NCI-H1417 (cell line): ENCODE data around the gene SWSAP1.
A peak's percentile ranks its signal among the peaks of the same experiment; 100 is the strongest.
"Not testable (repeated sequence)": the region's sequence is repeated elsewhere in the genome, so short reads cannot be mapped to it uniquely, and the experiment has no call there.

Source experiments
- DNase-seq, 3 experiments: peaks; one replicate each; lab custom pipeline; 2025; lab: John Stamatoyannopoulos, UW

Gene SWSAP1

GRCh38 chr19:11374433-11375142, at the start of gene SWSAP1:
Gene SWSAP1 (plus strand): TSS chr19:11374666. CDS start chr19:11374681, 15 bp downstream.
- peak; percentile 96 to 100 (median 100) for DNase-seq

- DNase-seq = no peak
Observed at GRCh38 chr19:11324748-11325389, 49.6 kb upstream of the SWSAP1 start.

GRCh38 chr19:11325544-11325943, 48.9 kb upstream of the SWSAP1 start:
- DNase-seq = no peak

GRCh38 chr19:11330127-11330526, 44.3 kb upstream of the SWSAP1 start:
- DNase-seq = no peak

DNA sequence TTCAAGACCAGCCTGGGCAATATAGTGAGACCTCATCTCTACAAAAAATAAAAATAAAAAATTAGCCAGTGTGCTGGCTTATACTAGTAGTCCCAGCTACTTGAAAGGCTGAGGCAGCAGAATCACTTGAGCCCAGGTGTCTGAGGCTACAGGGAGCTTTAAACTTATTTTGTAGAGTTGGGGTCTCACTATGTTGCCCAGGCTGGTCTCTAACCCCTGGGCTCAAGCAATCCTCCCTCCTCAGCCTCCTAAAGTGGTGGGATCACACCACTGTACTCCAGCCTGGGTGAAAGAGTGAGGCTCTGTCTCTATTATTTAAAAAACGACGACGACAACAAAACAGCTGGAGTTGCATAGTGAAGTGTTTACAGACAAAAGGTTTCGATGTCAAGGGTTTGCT, 43.0 kb upstream of the SWSAP1 start:
- no peak for DNase-seq

GRCh38 chr19:11332822-11333221, 41.6 kb upstream of the SWSAP1 start:
- no peak for DNase-seq

- DNase-seq = not testable (repeated sequence)
Observed at GRCh38 chr19:11333838-11334237, 40.6 kb upstream of the SWSAP1 start.

DNA sequence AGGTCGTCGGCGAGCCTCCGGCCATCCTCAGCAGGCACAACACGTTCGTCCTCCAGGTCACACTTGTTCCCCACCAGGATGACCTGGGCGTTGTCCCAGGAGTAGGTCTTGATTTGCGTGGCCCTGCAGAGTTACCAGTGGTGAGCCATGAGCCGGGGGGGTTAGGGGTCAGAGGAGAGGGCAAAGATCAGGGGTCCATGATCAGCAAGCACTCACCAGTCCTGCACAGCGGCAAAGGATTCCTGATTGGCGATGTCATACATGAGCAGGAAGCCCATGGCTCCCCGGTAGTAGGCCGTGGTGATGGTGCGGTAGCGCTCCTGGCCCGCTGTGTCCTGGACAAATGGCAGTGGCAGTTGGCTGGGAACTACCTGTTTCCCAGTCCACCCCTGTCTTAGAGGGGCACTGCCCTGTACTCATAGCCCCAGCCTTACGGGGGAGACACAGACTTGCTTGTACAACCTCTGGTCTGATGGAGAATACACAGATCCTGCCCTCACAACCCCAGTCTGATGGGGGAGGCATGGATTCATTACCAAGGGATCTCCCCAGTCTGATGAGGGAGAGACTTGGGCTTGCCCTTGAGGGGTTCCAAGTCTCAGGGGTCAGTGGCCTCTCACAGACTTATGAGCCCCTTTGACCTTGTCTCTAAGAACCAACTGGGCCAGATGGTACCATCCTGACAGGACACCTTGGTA, 38.9 kb upstream of the SWSAP1 start:
- no peak for DNase-seq

GRCh38 chr19:11337080-11337479, 37.4 kb upstream of the SWSAP1 start:
- DNase-seq = no peak

DNA sequence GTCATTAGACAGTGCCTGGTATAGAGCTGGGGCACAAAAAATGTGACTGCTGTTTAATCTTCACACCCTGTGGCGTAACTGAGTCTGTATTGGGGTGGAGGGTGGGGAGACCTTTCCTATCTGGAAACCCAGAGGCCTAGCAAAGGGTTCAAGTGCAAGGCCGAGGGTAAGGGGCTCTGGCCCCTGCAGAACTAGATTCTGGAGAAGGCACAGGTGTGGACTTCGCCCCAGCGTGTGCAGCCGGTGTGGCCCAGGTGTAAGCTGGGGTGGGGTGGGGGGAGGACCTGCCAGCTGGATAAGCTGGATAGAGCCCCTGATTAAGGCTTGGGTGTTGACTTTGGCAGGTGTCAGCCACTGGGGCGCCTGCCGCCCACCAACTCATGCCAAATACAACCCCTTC, 36.3 kb upstream of the SWSAP1 start:
- no peak for DNase-seq

DNA sequence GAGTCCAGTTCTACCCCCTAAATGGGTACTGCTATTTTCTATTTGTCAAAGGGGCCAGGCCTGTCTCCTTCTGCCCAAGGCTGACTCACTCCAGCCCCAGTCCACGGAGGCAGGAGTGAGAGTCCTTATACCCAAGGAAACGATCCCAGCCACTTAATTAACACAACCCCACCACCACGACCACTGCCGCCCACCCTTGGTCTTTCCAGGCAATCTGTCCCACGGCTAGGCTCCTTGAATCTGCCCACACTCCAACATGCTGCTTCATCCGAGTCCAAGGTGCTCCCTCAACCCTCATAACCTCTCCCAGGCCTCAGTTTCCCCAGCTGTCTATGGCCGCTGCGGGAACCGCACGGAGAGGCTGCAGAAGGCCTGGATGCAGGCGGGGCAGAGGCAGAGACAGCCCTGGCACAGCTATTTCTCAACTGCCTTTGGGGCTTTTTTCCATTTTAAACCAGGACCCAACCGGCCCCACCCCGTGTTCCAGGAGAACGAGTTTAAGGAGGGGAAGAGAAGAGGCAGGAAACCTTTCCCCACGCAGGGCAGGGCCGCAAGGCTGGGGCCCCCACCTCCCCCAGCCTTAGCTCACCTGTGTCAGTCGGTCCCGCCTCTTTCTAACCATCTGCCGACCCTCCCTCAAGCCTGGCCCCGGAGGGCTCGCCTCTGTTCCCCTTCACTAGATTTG, 35.8 kb upstream of the SWSAP1 start:
- DNase-seq = no peak

DNA sequence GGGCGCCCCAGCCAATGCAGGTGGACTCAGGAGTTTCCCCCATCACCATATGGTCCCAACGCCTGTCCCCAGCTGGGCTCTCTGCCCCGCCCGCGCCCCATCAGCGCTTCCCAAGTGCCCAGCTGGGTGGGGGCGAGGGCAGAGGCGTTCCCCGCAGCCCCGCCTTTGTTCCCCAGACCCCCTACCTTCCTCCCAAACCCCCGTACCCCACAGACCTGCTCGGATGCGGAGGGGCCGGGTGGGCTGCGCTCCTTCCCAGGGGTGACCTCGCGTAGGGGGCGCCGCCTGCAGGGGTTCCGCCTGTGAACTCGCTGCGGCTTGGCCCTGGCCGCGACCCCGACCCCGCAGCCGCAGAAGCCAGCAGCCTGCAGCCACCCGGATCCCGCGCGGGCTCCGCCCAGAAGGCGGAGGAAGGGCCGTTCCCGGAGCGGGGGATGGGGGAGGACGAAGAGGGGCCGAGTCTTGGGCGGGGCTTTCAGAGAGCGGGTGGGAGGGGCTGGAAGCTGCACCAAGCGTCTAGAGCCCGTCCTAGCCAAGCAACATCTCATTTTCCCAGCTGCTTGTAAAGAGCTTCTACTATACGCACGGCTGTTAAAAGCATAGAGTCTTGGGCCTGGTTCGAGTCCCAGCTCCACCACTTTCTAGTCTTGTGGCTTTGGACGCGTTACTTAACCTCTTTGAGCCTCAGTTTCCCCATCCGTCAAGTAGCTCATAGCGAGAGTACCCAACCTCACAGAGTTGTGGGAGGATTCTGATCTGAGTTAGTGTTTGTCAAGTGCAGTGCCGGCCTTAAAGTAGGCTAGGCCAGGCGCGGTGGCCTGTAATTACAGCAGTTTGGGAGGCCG, 35.0 kb upstream of the SWSAP1 start, which contains the start of gene RAB3D:
Gene RAB3D (minus strand): TSS at position 404 of the 845 bp plus-strand sequence. CDS start 2,258 bp downstream, outside the sequence.
- DNase-seq = peak; percentile 80 to 94 (median 89)

DNA sequence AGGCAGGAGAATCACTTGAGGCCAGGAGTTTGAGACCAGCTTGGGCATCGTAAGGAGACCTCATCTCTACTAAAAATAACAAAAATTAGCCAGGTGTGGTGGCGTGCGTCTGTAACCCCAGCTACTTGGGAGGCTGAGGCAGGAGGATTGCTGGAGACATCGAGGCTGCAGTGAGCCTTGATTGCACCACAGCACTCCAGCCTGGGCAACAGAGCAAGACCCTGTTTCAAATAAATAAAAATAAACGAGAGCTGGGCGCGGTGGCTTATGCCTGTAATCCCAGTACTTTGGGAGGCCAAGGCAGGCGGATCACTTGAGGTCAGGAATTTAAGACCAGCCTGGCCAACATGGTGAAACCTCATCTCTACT, 34.4 kb upstream of the SWSAP1 start:
- DNase-seq = not testable (repeated sequence)

DNA sequence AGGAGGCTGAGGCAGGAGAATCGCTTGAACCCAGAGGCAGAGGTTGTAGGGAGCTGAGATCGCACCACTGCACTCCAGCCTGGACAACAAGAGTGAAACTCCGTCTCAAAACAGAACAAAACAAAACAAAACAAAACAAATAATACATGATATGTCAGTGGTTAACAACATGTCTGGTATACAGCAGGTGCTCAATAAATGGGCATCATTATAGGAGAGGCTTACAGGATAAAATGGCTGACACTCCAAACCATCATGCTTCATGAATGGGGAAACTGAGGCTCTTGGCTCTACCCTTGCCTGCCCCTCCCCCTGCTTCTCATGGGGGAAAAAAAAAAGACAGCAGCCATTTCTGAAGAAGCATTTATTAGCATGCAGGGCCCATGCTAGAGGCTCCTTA, 32.0 kb upstream of the SWSAP1 start:
- no peak for DNase-seq

- peak in 2 of 3 experiments; percentile 24 to 42 for DNase-seq
Observed at GRCh38 chr19:11345122-11345803, 29.2 kb upstream of the SWSAP1 start.

GRCh38 chr19:11346104-11346940, 28.1 kb upstream of the SWSAP1 start, which contains the start of the genes CCDC159 and TMEM205:
Gene CCDC159 (plus strand): TSS chr19:11346519. CDS start chr19:11346607, 88 bp downstream.
Gene TMEM205 (minus strand): TSS chr19:11346268. CDS start chr19:11345619, 649 bp downstream.
- DNase-seq = peak; percentile 95 to 100 (median 100)

- DNase-seq = no peak
Observed at GRCh38 chr19:11347546-11348039, 26.9 kb upstream of the SWSAP1 start.

DNA sequence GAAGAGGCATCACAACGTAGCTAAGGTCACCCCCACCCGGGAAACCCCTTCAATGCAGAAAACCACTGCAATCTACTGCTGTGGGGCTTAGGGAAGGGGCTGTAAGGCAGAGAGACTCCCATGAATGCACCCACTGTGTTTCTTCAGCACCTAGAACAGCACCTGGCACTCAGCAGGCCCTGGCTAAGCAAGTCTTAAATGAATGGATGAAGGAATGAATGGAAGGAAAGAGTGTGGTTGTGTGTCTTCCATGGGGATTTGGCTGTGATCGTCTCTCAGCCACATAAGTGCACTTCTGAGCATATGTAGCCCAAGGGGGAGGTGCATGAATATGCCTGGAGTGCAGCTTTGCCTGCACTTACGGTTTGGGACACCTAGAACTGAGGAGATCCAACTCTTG, 25.3 kb upstream of the SWSAP1 start:
- no peak for DNase-seq

- DNase-seq = not testable (repeated sequence)
Observed at GRCh38 chr19:11354102-11354501, 20.4 kb upstream of the SWSAP1 start.
